Fibroblast of lung (primary cell): ENCODE results near the gene ZNF385A.

Experiments
- EZH2 ChIP-seq: IDR thresholded peaks from 2 replicates; pipeline ENCODE4 v1.5.1; 2012; ENCODE audit warnings: low read length, control low read depth, mild to moderate bottlenecking; ENCODE audit errors: missing control alignments
- TF ChIP-seq, protein P1 (sequence below), 2 donors: IDR thresholded peaks in 1 of 2; conservative IDR thresholded peaks in 1 of 2; 1 replicate in 1 of 2; 2 replicates in 1 of 2; pipeline ENCODE4 v1.5.1; 2011 to 2012; ENCODE audit warnings: low read length in 2 of 2, control low read depth in 1 of 2, inconsistent platforms in 1 of 2, low read depth in 1 of 2, mild to moderate bottlenecking in 1 of 2

DNA sequence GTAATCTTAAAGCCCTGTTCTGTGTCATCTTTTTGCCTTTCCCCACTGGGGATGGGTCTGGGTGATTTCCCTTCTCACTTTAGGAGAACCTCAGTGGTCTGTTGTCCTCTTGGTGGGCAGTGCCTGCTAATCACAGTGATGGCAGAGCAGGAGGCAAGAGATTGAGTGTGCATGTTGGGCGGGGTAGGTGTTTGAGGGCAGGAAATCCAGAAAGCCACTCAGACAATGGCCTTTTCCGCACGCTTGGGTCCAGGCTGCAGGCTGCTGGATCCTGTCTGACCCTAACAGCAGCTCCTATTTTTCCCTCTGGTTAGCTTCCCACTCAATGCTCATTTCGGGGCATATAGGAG lies 48.3 kb upstream of the ZNF385A start:
- TF ChIP-seq, protein P1, sequence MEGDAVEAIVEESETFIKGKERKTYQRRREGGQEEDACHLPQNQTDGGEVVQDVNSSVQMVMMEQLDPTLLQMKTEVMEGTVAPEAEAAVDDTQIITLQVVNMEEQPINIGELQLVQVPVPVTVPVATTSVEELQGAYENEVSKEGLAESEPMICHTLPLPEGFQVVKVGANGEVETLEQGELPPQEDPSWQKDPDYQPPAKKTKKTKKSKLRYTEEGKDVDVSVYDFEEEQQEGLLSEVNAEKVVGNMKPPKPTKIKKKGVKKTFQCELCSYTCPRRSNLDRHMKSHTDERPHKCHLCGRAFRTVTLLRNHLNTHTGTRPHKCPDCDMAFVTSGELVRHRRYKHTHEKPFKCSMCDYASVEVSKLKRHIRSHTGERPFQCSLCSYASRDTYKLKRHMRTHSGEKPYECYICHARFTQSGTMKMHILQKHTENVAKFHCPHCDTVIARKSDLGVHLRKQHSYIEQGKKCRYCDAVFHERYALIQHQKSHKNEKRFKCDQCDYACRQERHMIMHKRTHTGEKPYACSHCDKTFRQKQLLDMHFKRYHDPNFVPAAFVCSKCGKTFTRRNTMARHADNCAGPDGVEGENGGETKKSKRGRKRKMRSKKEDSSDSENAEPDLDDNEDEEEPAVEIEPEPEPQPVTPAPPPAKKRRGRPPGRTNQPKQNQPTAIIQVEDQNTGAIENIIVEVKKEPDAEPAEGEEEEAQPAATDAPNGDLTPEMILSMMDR (conservative IDR thresholded peaks at IDR 0.05 in 1 of 2, IDR thresholded peaks at IDR 0.05 in 1 of 2; ENCODE audit: low read depth in 1 of 2, low read length in 2 of 2), result no peak
- no peak for TF ChIP-seq EZH2
